Neural progenitor cell (in vitro differentiated cells): Measurements from ENCODE around the gene TMEM37. TPM values are rescaled to one million over a fixed set of nuclear protein-coding genes. Genes with fewer than 3 reads are reported as not detected.

Source experiments
- DNase-seq: peaks from one replicate; pipeline ENCODE4 v3.0.0-alpha.2; 2016; ENCODE audit warnings: low spot score
- H2AFZ ChIP-seq: fragments of 200-600 bp; sonication (generic); replicated peaks from 2 replicates; pipeline ENCODE4 v1.6.1; 2016; ENCODE audit warnings: antibody characterized with exemption
- H3F3A ChIP-seq: fragments of 200-600 bp; sonication (generic); 2 replicates; pipeline ENCODE4 v1.6.1; 2016; ENCODE audit warnings: antibody characterized with exemption, low read depth
- H3K27ac ChIP-seq: fragments of 200-600 bp; sonication (generic); 2 replicates; pipeline ENCODE4 v1.5.1; 2016; ENCODE audit warnings: mild to moderate bottlenecking
- H3K27me3 ChIP-seq: fragments of 200-600 bp; sonication (generic); 2 replicates; pipeline ENCODE4 v1.6.1; 2016; ENCODE audit warnings: mild to moderate bottlenecking, moderate library complexity
- H3K36me3 ChIP-seq: fragments of 200-600 bp; sonication (generic); 2 replicates; pipeline ENCODE4 v1.5.1; 2016
- H3K4me1 ChIP-seq: fragments of 200-600 bp; sonication (generic); 2 replicates; pipeline ENCODE4 v1.6.1; 2016; ENCODE audit warnings: mixed run types
- H3K4me2 ChIP-seq: fragments of 200-600 bp; sonication (generic); 2 replicates; pipeline ENCODE4 v1.6.1; 2016
- H3K4me3 ChIP-seq: fragments of 200-600 bp; sonication (generic); 2 replicates; pipeline ENCODE4 v1.5.1; 2016
- H3K79me2 ChIP-seq: fragments of 200-600 bp; sonication (generic); 2 replicates; pipeline ENCODE4 v1.6.1; 2016; ENCODE audit warnings: low read depth
- H3K9ac ChIP-seq: fragments of 200-600 bp; sonication (generic); 2 replicates; pipeline ENCODE4 v1.6.1; 2016
- H3K9me3 ChIP-seq: fragments of 200-600 bp; sonication (generic); 2 replicates; pipeline ENCODE4 v1.5.1; 2016; ENCODE audit warnings: low read depth
- H4K20me1 ChIP-seq: fragments of 200-600 bp; sonication (generic); 2 replicates; pipeline ENCODE4 v1.6.1; 2016; ENCODE audit warnings: low read depth
- H3K27ac Mint-ChIP-seq: 3 replicates; pipeline ENCODE4 v1.8.0; 2021; ENCODE audit warnings: mixed read lengths
- H3K27me3 Mint-ChIP-seq: 2 replicates; pipeline ENCODE4 v1.8.0; 2022; ENCODE audit warnings: low read depth, mild to moderate bottlenecking, inconsistent platforms, moderate library complexity, mixed read lengths; ENCODE audit not compliant: insufficient read depth
- H3K36me3 Mint-ChIP-seq: 3 replicates; pipeline ENCODE4 v1.8.0; 2021; ENCODE audit warnings: mixed read lengths
- H3K4me1 Mint-ChIP-seq: 3 replicates; pipeline ENCODE4 v1.8.0; 2021; ENCODE audit warnings: mixed read lengths
- H3K4me3 Mint-ChIP-seq: 3 replicates; pipeline ENCODE4 v1.8.0; 2021; ENCODE audit warnings: mild to moderate bottlenecking, moderate library complexity, mixed read lengths
- H3K9me3 Mint-ChIP-seq: 3 replicates; pipeline ENCODE4 v1.8.0; 2020; ENCODE audit warnings: mixed read lengths
- CTCF ChIP-seq: fragments of 200-600 bp; sonication (generic); IDR thresholded peaks from 2 replicates; pipeline ENCODE4 v1.5.1; 2017; ENCODE audit warnings: antibody characterized with exemption, mild to moderate bottlenecking
- EZH2 ChIP-seq: fragments of 200-600 bp; sonication (generic); IDR thresholded peaks from 2 replicates; pipeline ENCODE4 v1.6.1; 2017; ENCODE audit warnings: antibody characterized with exemption, mild to moderate bottlenecking, moderate library complexity
- EZH2phosphoT487 ChIP-seq: fragments of 200-600 bp; sonication (generic); IDR thresholded peaks from 2 replicates; pipeline ENCODE4 v1.6.1; 2017; ENCODE audit warnings: antibody characterized with exemption
- total RNA-seq: library from RNA; depleted of rRNA; stranded (reverse); fragments of >200 nt; gene quantifications from 2 replicates; pipeline ENCODE4 v1.2.3, GENCODE V29; 2015; ENCODE audit warnings: low replicate concordance

Gene TMEM37
- total RNA-seq, 1 donor from 2014 or later, result 1.0 TPM

GRCh38 chr2:119438128-119438656, 6.5 kb downstream of the TMEM37 start:
- Histone ChIP-seq H3K27ac (no peak overlapping the region), H3K4me1 (peaks cover 10% of the 10 kb centered on the region), H3K79me2 (no peaks in the 10 kb centered on the region), H3K4me2 (no peak overlapping the region), H3K9ac (no peak overlapping the region), H3F3A (peaks cover 11% of the 10 kb centered on the region), H3K36me3 (no peaks in the 10 kb centered on the region), H3K27me3 (peaks cover 9% of the 10 kb centered on the region), H3K4me3 (no peak overlapping the region), H4K20me1 (peaks cover 13% of the 10 kb centered on the region), H3K9me3 (no peaks in the 10 kb centered on the region), H2AFZ (no peak overlapping the region)
- H3K27me3 Mint-ChIP-seq, result peaks cover 3% of the 10 kb centered on the region
- DNase-seq, result no peak
- H3K27ac Mint-ChIP-seq, result no peak overlapping the region
- peaks cover 3% of the 10 kb centered on the region for H3K9me3 Mint-ChIP-seq
- H3K36me3 Mint-ChIP-seq, result no peaks in the 10 kb centered on the region
- H3K4me3 Mint-ChIP-seq, result no peak overlapping the region
- no peak for TF ChIP-seq CTCF
- TF ChIP-seq EZH2, result no peak
- TF ChIP-seq EZH2phosphoT487, result no peak
- H3K4me1 Mint-ChIP-seq, result peaks cover 13% of the 10 kb centered on the region

- H3K36me3 Mint-ChIP-seq, result no peaks in the 10 kb centered on the region
- H3K4me1 Mint-ChIP-seq, result peaks cover 9% of the 10 kb centered on the region
- H4K20me1 ChIP-seq, result peaks cover 12% of the 10 kb centered on the region
- H3K4me3 Mint-ChIP-seq, result no peak overlapping the region
- H3K4me3 ChIP-seq, result no peak overlapping the region
- TF ChIP-seq EZH2 (no peak), CTCF (no peak), EZH2phosphoT487 (no peak)
- H3K9ac ChIP-seq, result no peak overlapping the region
- no peaks in the 10 kb centered on the region for H3K79me2 ChIP-seq
- no peak overlapping the region for H2AFZ ChIP-seq
- H3K27ac Mint-ChIP-seq, result peak overlapping the region; percentile 76
- no peaks in the 10 kb centered on the region for H3K36me3 ChIP-seq
- H3K27me3 Mint-ChIP-seq, result no peaks in the 10 kb centered on the region
- H3K9me3 ChIP-seq, result no peaks in the 10 kb centered on the region
- DNase-seq, result no peak
- peaks cover 3% of the 10 kb centered on the region for H3K27me3 ChIP-seq
- H3K4me2 ChIP-seq, result no peak overlapping the region
- peaks cover 7% of the 10 kb centered on the region for H3F3A ChIP-seq
- H3K4me1 ChIP-seq, result peaks cover 10% of the 10 kb centered on the region
- H3K9me3 Mint-ChIP-seq, result peaks cover 3% of the 10 kb centered on the region
- H3K27ac ChIP-seq, result no peak overlapping the region
Observed at GRCh38 chr2:119438726-119439284, 7.2 kb downstream of the TMEM37 start.

GRCh38 chr2:119439574-119440500, 8.2 kb downstream of the TMEM37 start:
- Histone ChIP-seq H3K4me3 (no peak overlapping the region), H3K79me2 (no peaks in the 10 kb centered on the region), H3K27me3 (no peaks in the 10 kb centered on the region), H3K36me3 (no peaks in the 10 kb centered on the region), H3K9ac (no peak overlapping the region), H3K4me1 (peaks cover 3% of the 10 kb centered on the region), H3K27ac (no peak overlapping the region), H3K9me3 (no peaks in the 10 kb centered on the region), H3K4me2 (no peak overlapping the region), H3F3A (peaks cover 2% of the 10 kb centered on the region), H4K20me1 (peaks cover 2% of the 10 kb centered on the region), H2AFZ (no peak overlapping the region)
- TF ChIP-seq CTCF (no peak), EZH2 (no peak), EZH2phosphoT487 (no peak)
- Mint-ChIP-seq H3K4me3 (no peak overlapping the region), H3K36me3 (no peaks in the 10 kb centered on the region), H3K27ac (no peak overlapping the region), H3K9me3 (peaks cover 3% of the 10 kb centered on the region), H3K4me1 (peaks cover 8% of the 10 kb centered on the region), H3K27me3 (no peaks in the 10 kb centered on the region)
- DNase-seq, result no peak
